ENCODE measurements around the gene NMNAT3.

- TF ChIP-seq EZH2phosphoT487 (IDR thresholded peaks at IDR 0.05; ENCODE audit: insufficient read depth, low read depth) (no peak), EZH2 (IDR thresholded peaks at IDR 0.05; ENCODE audit: insufficient read depth, poor library complexity, severe bottlenecking) (no peak)
These were observed 1.5 kb upstream of the NMNAT3 start for GRCh38 chr3:139679220-139679775.
